Gastroesophageal sphincter (tissue), 3 donors: Measurements from ENCODE around the gene RAB44.

Source experiments
- CTCF ChIP-seq, 4 experiments: fragments of 200-600 bp in 2 of 4; fragments of 450-650 bp in 2 of 4; sonication (generic) in 1 of 4; IDR thresholded peaks; one replicate each; pipeline ENCODE4 v1.5.1; 2017 to 2019; ENCODE audit warnings: antibody characterized with exemption in 4 of 4, mild to moderate bottlenecking in 2 of 4, moderate library complexity in 2 of 4
- POLR2A ChIP-seq, 2 donors: fragments of 450-650 bp; IDR thresholded peaks; one replicate each; pipeline ENCODE4 v1.6.1; 2017; ENCODE audit warnings: antibody characterized with exemption in 2 of 2, mild to moderate bottlenecking in 2 of 2, moderate library complexity in 1 of 2

- TF ChIP-seq CTCF (IDR thresholded peaks at IDR 0.05): no peak
- TF ChIP-seq POLR2A (IDR thresholded peaks at IDR 0.05): no peak
Observed at GRCh38 chr6:36740818-36741179, 43.2 kb downstream of the RAB44 start.
